IPS-18a (cell line): ENCODE measurements around the gene COLQ.

ENCODE experiments used
- H3K27ac ChIP-seq: one replicate; pipeline ENCODE4 v1.5.1; 2013; ENCODE audit warnings: low read length
- H3K27me3 ChIP-seq: one replicate; pipeline ENCODE4 v1.6.1; 2013; ENCODE audit warnings: mild to moderate bottlenecking, low read length; ENCODE audit not compliant: control insufficient read depth, insufficient read depth
- H3K36me3 ChIP-seq: one replicate; pipeline ENCODE4 v1.6.1; 2013; ENCODE audit warnings: low read depth, low read length; ENCODE audit not compliant: control insufficient read depth
- H3K4me1 ChIP-seq: one replicate; pipeline ENCODE4 v1.6.1; 2013; ENCODE audit warnings: low read depth, low read length; ENCODE audit not compliant: control insufficient read depth
- H3K4me3 ChIP-seq: one replicate; pipeline ENCODE4 v1.5.1; 2013; ENCODE audit warnings: low read length
- H3K9ac ChIP-seq: one replicate; pipeline ENCODE4 v1.6.1; 2013; ENCODE audit warnings: mild to moderate bottlenecking, low read length, moderate library complexity
- H3K9me3 ChIP-seq: one replicate; pipeline ENCODE4 v1.6.1; 2013; ENCODE audit warnings: low read depth, low read length; ENCODE audit not compliant: control insufficient read depth

Gene COLQ

DNA sequence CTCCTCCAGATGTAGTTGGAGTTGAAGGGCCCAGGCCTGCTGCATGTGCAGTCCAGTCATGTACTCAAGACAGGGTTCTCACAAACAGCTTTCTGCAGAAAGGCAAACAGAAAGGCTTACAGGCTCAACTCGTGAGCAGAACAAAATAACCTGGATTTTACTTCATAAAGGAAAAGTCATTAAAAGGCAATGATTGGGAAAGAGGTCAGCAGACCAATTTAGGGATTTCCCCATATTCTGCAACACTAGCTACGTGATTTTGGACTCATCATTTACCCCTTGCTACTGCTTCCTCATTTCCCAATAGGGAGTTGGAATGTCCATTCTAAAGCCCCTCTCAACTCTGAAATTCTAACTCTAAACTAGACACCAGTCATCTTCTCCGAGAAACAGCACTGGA is 112.3 kb downstream of the COLQ start:
- H3K9ac ChIP-seq: no peak overlapping the region
- no peaks in the 10 kb centered on the region for H3K4me1 ChIP-seq
- H3K27me3 ChIP-seq: no peaks in the 10 kb centered on the region
- H3K27ac ChIP-seq: no peak overlapping the region
- no peak overlapping the region for H3K4me3 ChIP-seq
- no peaks in the 10 kb centered on the region for H3K9me3 ChIP-seq
- peaks cover 21% of the 10 kb centered on the region for H3K36me3 ChIP-seq

DNA sequence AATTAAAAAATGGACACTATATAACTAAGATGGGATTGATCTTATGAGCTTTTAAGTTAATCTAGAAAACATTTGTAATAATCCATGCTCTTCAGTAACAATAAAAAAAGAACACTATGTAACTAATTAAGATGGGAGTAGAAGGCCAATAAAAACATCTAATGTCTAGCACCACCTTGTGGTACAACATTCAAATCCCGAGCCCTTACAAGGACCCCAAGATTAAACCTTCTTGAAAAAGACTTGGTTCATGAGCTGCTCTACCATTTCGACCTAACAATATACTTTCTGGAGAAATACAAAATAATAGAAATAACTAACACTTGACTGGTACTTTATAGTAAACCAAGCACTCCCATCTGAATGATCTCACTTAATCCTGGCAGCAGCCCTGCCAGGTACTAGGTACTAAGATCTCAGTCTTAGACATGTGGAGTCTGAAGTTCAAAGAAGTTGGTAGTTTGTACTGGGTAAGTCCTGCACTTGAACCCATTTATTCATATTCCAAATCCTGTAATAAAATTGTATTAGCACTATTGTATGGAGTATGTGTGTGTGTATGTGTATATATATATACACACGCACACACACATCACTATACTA is 116.0 kb downstream of the COLQ start:
- Histone ChIP-seq H3K9me3 (no peaks in the 10 kb centered on the region), H3K4me3 (no peak overlapping the region), H3K36me3 (no peaks in the 10 kb centered on the region), H3K4me1 (no peaks in the 10 kb centered on the region), H3K9ac (no peak overlapping the region), H3K27ac (no peak overlapping the region), H3K27me3 (no peaks in the 10 kb centered on the region)

DNA sequence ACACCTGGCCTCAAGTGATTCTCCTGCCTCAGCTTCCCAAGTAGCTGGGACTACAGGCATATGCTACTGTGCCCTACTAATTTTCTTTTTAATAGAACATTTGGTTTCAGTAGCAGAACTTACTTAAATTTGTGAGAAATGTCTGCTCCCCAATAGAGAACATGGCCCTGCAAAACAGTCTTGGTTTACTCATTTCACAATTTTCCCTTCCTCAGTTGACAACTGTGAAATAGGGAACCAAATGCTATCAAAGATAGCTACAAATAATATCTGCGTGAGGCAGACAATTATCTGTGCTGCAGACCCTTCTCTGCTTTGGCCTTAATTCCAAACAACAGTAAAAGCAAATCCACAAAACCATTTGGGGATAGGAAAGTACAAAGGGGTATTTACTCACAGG is 116.7 kb downstream of the COLQ start:
- no peaks in the 10 kb centered on the region for H3K4me1 ChIP-seq
- no peaks in the 10 kb centered on the region for H3K27me3 ChIP-seq
- no peak overlapping the region for H3K9ac ChIP-seq
- H3K9me3 ChIP-seq: no peaks in the 10 kb centered on the region
- no peak overlapping the region for H3K27ac ChIP-seq
- H3K36me3 ChIP-seq: no peaks in the 10 kb centered on the region
- no peak overlapping the region for H3K4me3 ChIP-seq

GRCh38 chr3:15403965-15404364 is 117.5 kb downstream of the COLQ start:
- no peaks in the 10 kb centered on the region for H3K4me1 ChIP-seq
- H3K9me3 ChIP-seq: no peaks in the 10 kb centered on the region
- H3K27me3 ChIP-seq: no peaks in the 10 kb centered on the region
- H3K36me3 ChIP-seq: no peaks in the 10 kb centered on the region
- H3K9ac ChIP-seq: no peak overlapping the region
- no peak overlapping the region for H3K27ac ChIP-seq
- no peak overlapping the region for H3K4me3 ChIP-seq

GRCh38 chr3:15403495-15403894 is 118.0 kb downstream of the COLQ start:
- Histone ChIP-seq H3K36me3 (no peaks in the 10 kb centered on the region), H3K27me3 (no peaks in the 10 kb centered on the region), H3K9ac (no peak overlapping the region), H3K27ac (no peak overlapping the region), H3K4me1 (no peaks in the 10 kb centered on the region), H3K9me3 (no peaks in the 10 kb centered on the region), H3K4me3 (no peak overlapping the region)

GRCh38 chr3:15401936-15402335 is 119.6 kb downstream of the COLQ start:
- no peaks in the 10 kb centered on the region for H3K9me3 ChIP-seq
- no peaks in the 10 kb centered on the region for H3K36me3 ChIP-seq
- H3K27ac ChIP-seq: no peak overlapping the region
- H3K4me1 ChIP-seq: no peaks in the 10 kb centered on the region
- no peaks in the 10 kb centered on the region for H3K27me3 ChIP-seq
- H3K9ac ChIP-seq: no peak overlapping the region
- no peak overlapping the region for H3K4me3 ChIP-seq
